HL-60 (cell line): ENCODE data around the gene FCHO2.
"Not testable (repeated sequence)": the region's sequence is repeated elsewhere in the genome, so short reads cannot be mapped to it uniquely, and the experiment has no call there.

Source experiments
- DNase-seq, 2 experiments: peaks; one replicate each; pipeline ENCODE4 v3.0.0-alpha.2; 2010 to 2020; ENCODE audit warnings: low read depth in 1 of 2, low spot score in 1 of 2
- H3K27ac ChIP-seq: fragments of 250-450 bp; sonication (Bioruptor Pico); replicated peaks from 2 replicates; pipeline ENCODE4 v1.5.1; 2020; ENCODE audit warnings: mild to moderate bottlenecking, moderate library complexity
- H3K27me3 ChIP-seq: fragments of 250-450 bp; sonication (Bioruptor Pico); 2 replicates; pipeline ENCODE4 v1.5.1; 2021; ENCODE audit warnings: mild to moderate bottlenecking, moderate library complexity; ENCODE audit not compliant: insufficient read depth, poor library complexity, severe bottlenecking
- H3K4me3 ChIP-seq: replicated peaks from 2 replicates; pipeline ENCODE4 v1.5.1; 2011; ENCODE audit warnings: mild to moderate bottlenecking, control low read depth, low read length; ENCODE audit not compliant: insufficient read depth
- GABPA ChIP-seq: IDR thresholded peaks from 2 replicates; pipeline ENCODE4 v1.6.1; 2012; ENCODE audit warnings: low read depth
- POLR2AphosphoS5 ChIP-seq: IDR thresholded peaks from 2 replicates; pipeline ENCODE4 v1.6.1; 2012; ENCODE audit warnings: low read depth
- SPI1 ChIP-seq: IDR thresholded peaks from 2 replicates; pipeline ENCODE4 v1.6.1; 2012; ENCODE audit warnings: low read depth, mild to moderate bottlenecking, borderline replicate concordance
- TF ChIP-seq, protein P1 (sequence below): IDR thresholded peaks from 2 replicates; pipeline ENCODE4 v1.6.1; 2012; ENCODE audit warnings: low read depth; ENCODE audit not compliant: insufficient replicate concordance
- TF ChIP-seq, protein P2 (sequence below): IDR thresholded peaks from one replicate; pipeline ENCODE4 v1.5.1; 2011; ENCODE audit warnings: low read length, control low read depth, inconsistent platforms; ENCODE audit not compliant: insufficient read depth

FCHO2 gene

DNA sequence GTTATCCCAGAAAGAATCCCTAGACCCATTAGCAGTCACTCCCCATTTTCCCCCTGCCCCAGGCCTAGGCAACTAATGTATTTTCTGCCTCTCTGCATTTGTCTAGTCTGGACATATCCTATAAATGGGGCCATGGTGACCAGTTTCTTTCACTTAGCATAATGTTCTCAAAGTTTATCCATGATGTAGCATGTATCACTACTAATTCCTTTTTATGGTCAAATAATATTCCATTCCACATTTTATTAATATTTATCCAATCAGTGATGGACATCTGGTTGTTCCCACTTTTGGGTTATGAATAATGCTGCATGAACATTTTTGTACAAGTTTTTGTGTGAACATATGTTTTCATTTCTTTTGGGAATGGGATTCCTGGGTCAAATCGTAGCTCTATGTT, 1.5 kb downstream of the FCHO2 start:
- Histone ChIP-seq H3K27me3 (no peaks in the 10 kb centered on the region), H3K4me3 (no peak overlapping the region), H3K27ac (no peak overlapping the region)
- no peak for TF ChIP-seq SPI1
- TF ChIP-seq POLR2AphosphoS5, result no peak
- TF ChIP-seq, protein P1, sequence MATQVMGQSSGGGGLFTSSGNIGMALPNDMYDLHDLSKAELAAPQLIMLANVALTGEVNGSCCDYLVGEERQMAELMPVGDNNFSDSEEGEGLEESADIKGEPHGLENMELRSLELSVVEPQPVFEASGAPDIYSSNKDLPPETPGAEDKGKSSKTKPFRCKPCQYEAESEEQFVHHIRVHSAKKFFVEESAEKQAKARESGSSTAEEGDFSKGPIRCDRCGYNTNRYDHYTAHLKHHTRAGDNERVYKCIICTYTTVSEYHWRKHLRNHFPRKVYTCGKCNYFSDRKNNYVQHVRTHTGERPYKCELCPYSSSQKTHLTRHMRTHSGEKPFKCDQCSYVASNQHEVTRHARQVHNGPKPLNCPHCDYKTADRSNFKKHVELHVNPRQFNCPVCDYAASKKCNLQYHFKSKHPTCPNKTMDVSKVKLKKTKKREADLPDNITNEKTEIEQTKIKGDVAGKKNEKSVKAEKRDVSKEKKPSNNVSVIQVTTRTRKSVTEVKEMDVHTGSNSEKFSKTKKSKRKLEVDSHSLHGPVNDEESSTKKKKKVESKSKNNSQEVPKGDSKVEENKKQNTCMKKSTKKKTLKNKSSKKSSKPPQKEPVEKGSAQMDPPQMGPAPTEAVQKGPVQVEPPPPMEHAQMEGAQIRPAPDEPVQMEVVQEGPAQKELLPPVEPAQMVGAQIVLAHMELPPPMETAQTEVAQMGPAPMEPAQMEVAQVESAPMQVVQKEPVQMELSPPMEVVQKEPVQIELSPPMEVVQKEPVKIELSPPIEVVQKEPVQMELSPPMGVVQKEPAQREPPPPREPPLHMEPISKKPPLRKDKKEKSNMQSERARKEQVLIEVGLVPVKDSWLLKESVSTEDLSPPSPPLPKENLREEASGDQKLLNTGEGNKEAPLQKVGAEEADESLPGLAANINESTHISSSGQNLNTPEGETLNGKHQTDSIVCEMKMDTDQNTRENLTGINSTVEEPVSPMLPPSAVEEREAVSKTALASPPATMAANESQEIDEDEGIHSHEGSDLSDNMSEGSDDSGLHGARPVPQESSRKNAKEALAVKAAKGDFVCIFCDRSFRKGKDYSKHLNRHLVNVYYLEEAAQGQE, result no peak
- TF ChIP-seq GABPA, result no peak
- TF ChIP-seq, protein P2, sequence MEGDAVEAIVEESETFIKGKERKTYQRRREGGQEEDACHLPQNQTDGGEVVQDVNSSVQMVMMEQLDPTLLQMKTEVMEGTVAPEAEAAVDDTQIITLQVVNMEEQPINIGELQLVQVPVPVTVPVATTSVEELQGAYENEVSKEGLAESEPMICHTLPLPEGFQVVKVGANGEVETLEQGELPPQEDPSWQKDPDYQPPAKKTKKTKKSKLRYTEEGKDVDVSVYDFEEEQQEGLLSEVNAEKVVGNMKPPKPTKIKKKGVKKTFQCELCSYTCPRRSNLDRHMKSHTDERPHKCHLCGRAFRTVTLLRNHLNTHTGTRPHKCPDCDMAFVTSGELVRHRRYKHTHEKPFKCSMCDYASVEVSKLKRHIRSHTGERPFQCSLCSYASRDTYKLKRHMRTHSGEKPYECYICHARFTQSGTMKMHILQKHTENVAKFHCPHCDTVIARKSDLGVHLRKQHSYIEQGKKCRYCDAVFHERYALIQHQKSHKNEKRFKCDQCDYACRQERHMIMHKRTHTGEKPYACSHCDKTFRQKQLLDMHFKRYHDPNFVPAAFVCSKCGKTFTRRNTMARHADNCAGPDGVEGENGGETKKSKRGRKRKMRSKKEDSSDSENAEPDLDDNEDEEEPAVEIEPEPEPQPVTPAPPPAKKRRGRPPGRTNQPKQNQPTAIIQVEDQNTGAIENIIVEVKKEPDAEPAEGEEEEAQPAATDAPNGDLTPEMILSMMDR, result no peak
- DNase-seq, result no peak

DNA sequence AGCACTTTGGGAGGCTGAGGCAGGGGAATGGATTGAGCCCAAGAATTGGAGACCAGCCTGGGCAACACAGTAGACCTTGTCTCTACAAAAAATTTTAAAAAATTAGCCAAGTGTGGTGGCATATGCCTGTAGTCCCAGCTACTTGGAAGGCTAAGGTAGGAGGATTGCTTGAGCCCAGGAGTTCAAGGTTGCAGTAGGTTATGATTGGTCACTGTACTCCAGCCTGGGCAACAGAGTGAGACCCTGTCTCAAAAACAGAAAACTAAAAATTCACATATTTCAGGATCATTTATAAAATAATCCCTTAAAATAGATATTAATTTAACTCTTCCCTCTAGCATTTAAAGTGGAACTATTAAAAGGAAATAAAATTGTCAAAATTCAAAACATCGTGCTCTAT, 3.4 kb downstream of the FCHO2 start:
- H3K27ac ChIP-seq, result no peak overlapping the region
- no peak for DNase-seq
- no peaks in the 10 kb centered on the region for H3K27me3 ChIP-seq
- TF ChIP-seq SPI1 (no peak), GABPA (no peak), POLR2AphosphoS5 (no peak)
- TF ChIP-seq, protein P1, result no peak
- TF ChIP-seq, protein P2, result no peak
- H3K4me3 ChIP-seq, result no peak overlapping the region

DNA sequence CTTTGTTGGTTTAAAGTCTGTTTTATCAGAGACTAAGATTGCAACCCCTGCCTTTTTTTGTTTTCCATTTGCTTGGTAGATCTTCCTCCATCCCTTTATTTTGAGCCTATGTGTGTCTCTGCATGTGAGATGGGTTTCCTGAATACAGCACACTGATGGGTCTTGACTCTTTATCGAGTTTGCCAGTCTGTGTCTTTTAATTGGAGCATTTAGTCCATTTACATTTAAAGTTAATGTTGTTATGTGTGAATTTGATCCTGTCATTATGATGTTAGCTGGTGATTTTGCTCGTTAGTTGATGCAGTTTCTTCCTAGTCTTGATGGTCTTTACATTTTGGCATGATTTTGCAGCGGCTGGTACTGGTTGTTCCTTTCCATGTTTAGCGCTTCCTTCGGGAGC, 18.6 kb downstream of the FCHO2 start:
- H3K27ac ChIP-seq, DNase-seq, H3K4me3 ChIP-seq, H3K27me3 ChIP-seq: not testable (repeated sequence)

DNA sequence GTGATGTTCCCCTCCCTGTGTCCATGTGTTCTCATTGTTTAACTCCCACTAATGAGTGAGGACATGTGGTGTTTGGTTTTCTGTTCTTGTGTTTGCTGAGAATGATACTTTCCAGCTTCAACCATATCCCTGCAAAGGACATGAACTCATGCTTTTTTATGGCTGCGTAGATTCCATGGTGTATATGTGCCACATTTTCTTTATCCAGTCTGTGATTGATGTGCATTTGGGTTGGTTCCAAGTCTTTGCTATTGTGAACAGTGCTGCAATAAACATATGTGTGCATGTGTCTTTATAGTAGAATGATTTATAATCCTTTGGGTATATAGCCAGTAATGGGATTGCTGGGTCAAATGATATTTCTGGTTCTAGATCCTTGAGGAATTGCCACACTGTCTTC, 21.0 kb downstream of the FCHO2 start:
- H3K27me3 ChIP-seq, DNase-seq, H3K4me3 ChIP-seq, H3K27ac ChIP-seq: not testable (repeated sequence)

DNA sequence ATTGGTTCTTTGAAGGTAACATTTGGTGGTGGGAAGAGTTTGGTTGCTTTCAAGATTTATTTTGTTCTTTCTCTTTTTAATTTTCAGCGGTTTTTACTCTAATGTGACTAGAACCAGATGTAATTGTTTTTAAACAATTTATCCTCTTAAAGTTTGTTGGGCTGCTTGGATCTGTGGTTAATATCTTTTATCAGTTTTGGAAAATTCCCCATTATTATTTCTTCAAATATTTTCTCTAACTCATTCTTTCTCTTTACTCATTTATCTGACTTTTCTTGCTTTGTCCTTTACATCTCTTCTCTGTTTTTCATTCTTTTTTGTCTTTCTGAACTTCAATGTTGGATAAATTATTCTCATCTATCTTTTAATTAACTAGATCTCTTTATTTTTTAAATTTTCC, 29.9 kb downstream of the FCHO2 start:
- no peak overlapping the region for H3K4me3 ChIP-seq
- DNase-seq, result no peak
- H3K27ac ChIP-seq, result no peak overlapping the region
- TF ChIP-seq SPI1 (no peak), GABPA (no peak)
- TF ChIP-seq, protein P2, result no peak
- TF ChIP-seq, protein P1, result no peak
- H3K27me3 ChIP-seq, result no peaks in the 10 kb centered on the region
